ENCODE measurements around the gene PALMD.

GRCh38 chr1:99726407-99726806, 80.5 kb downstream of the PALMD start:
- TF ChIP-seq CTCF (IDR thresholded peaks at IDR 0.05), result no peak
- no peak for TF ChIP-seq POLR2A (IDR thresholded peaks at IDR 0.05)
